MCF 10A (cell line): Measurements from ENCODE around the gene DCUN1D3. TPM values are rescaled to one million over a fixed set of nuclear protein-coding genes. Genes with fewer than 3 reads are reported as not detected.

ENCODE experiments used
- BruUV-seq: library from RNA; stranded (reverse); fragments of 400-500 nt; replicated peaks from 2 replicates; lab custom pipeline; 2021; lab: Mats Ljungman, UMichigan
- CTCF ChIA-PET: fragments of 300-600 bp; sonication (Branson Sonifier 250); formaldehyde crosslinking; extraction: SDS; loops from one replicate; lab custom pipeline; 2021; ENCODE audit warnings: antibody characterized with exemption, inconsistent platforms; lab: Yijun Ruan, JAX
- POLR2A ChIA-PET: fragments of 300-600, 350-650 bp; sonication (Branson Sonifier 250); formaldehyde crosslinking; extraction: SDS; loops from one replicate; lab custom pipeline; 2020; ENCODE audit warnings: antibody characterized with exemption, inconsistent platforms; lab: Yijun Ruan, JAX
- DNase-seq: peaks from one replicate; pipeline ENCODE4 v3.0.0-alpha.2; 2018; ENCODE audit not compliant: unreplicated experiment
- H3K27ac Mint-ChIP-seq: one replicate; pipeline ENCODE4 v1.8.0; 2022; ENCODE audit warnings: mild to moderate bottlenecking, low read depth, mixed read lengths; ENCODE audit not compliant: unreplicated experiment
- H3K27me3 Mint-ChIP-seq: one replicate; pipeline ENCODE4 v1.8.0; 2022; ENCODE audit warnings: mixed read lengths; ENCODE audit not compliant: insufficient read depth, unreplicated experiment
- H3K36me3 Mint-ChIP-seq: one replicate; pipeline ENCODE4 v1.8.0; 2022; ENCODE audit warnings: mild to moderate bottlenecking, moderate library complexity, mixed read lengths; ENCODE audit not compliant: insufficient read depth, unreplicated experiment
- H3K4me1 Mint-ChIP-seq: one replicate; pipeline ENCODE4 v1.8.0; 2022; ENCODE audit warnings: mixed read lengths; ENCODE audit not compliant: insufficient read depth, unreplicated experiment
- H3K4me3 Mint-ChIP-seq: one replicate; pipeline ENCODE4 v1.8.0; 2022; ENCODE audit warnings: mild to moderate bottlenecking, moderate library complexity, mixed read lengths; ENCODE audit not compliant: unreplicated experiment
- H3K9me3 Mint-ChIP-seq: one replicate; pipeline ENCODE4 v1.8.0; 2022; ENCODE audit warnings: mixed read lengths; ENCODE audit not compliant: unreplicated experiment
- intact Hi-C: fragments of 100-400 bp; cut with micrococcal nuclease; formaldehyde crosslinking; loops from 2 replicates; pipeline ENCODE4 v1.14.1; 2022
- total RNA-seq: library from RNA; stranded (reverse); gene quantifications from 2 replicates; pipeline ENCODE4 v1.2.3, GENCODE V29; 2022
- TF ChIP-seq, protein P1 (sequence below): fragments of 200-600 bp; IDR thresholded peaks from one replicate; pipeline ENCODE4 v1.8.0; 2022; ENCODE audit warnings: antibody characterized with exemption, mild to moderate bottlenecking; ENCODE audit not compliant: unreplicated experiment

Gene DCUN1D3
- total RNA-seq, 1 experiment from 2014 or later = 31.7 TPM

DNA sequence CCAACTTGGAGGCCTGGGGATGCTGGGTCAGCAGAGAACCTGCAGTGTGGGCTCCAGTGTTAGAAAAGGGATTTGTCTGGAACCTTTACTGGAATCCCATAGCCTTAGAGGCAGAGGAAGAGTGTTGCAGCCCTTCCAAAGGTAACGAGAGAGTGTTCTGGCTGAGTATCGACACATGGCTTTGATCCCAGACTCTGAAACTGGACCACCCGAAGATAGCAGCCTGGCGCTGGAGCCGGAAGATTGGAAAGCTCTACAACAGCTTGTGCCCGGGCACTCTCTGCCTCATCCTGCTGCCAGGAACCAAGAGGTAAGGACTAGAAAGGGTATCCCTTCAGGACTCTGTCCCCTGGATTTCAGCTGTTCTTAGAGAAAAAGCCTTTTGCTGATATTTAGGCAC, 54.1 kb downstream of the DCUN1D3 start:
- Mint-ChIP-seq H3K4me3 (no peak overlapping the region), H3K36me3 (peaks cover 38% of the 10 kb centered on the region), H3K27me3 (no peaks in the 10 kb centered on the region), H3K9me3 (no peaks in the 10 kb centered on the region), H3K4me1 (peaks cover 14% of the 10 kb centered on the region), H3K27ac (no peak overlapping the region)
- POLR2A ChIA-PET = interaction anchor here (0.9 kb wide), 1 partner anchor 39 kb away, joined by 3 read pairs; the partner anchor contains the start of genes ERI2 and REXO5
- no TSS peak for BruUV-seq
- TF ChIP-seq, protein P1, sequence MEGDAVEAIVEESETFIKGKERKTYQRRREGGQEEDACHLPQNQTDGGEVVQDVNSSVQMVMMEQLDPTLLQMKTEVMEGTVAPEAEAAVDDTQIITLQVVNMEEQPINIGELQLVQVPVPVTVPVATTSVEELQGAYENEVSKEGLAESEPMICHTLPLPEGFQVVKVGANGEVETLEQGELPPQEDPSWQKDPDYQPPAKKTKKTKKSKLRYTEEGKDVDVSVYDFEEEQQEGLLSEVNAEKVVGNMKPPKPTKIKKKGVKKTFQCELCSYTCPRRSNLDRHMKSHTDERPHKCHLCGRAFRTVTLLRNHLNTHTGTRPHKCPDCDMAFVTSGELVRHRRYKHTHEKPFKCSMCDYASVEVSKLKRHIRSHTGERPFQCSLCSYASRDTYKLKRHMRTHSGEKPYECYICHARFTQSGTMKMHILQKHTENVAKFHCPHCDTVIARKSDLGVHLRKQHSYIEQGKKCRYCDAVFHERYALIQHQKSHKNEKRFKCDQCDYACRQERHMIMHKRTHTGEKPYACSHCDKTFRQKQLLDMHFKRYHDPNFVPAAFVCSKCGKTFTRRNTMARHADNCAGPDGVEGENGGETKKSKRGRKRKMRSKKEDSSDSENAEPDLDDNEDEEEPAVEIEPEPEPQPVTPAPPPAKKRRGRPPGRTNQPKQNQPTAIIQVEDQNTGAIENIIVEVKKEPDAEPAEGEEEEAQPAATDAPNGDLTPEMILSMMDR = no peak
- no peak for DNase-seq
- CTCF ChIA-PET = interaction anchor here (0.6 to 1.1 kb wide), 3 partner anchors 236 to 311 kb away, joined by 3 read pairs; no protein-coding TSS in a partner anchor
- intact Hi-C loops = no loop called here

DNA sequence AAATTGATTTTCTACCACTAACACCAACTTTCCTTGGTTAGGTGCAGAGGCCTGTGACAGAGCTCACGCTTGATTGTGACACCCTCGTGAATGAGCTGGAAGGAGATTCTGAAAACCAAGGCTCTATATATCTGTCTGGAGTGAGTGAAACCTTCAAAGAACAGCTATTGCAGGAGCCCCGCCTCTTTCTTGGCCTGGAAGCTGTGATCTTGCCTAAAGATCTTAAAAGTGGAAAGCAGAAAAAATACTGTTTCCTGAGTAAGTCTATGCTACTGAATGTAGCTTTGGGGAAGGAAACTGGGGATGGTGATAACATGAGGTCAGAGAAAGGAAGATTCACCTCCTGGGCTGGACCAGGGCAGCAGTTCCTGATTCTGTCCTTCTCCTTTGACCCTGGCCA, 55.6 kb downstream of the DCUN1D3 start:
- intact Hi-C loops = no loop called here
- Mint-ChIP-seq H3K36me3 (peaks cover 29% of the 10 kb centered on the region), H3K4me1 (peaks cover 5% of the 10 kb centered on the region), H3K9me3 (no peaks in the 10 kb centered on the region), H3K4me3 (no peak overlapping the region), H3K27ac (peak overlapping the region; percentile 54), H3K27me3 (no peaks in the 10 kb centered on the region)
- TF ChIP-seq, protein P1 = no peak
- BruUV-seq = no TSS peak
- POLR2A ChIA-PET = no interaction called here
- DNase-seq = no peak
- CTCF ChIA-PET = interaction anchor here (0.6 kb wide), 1 partner anchor 135 kb away, joined by 3 read pairs; no protein-coding TSS in a partner anchor

DNA sequence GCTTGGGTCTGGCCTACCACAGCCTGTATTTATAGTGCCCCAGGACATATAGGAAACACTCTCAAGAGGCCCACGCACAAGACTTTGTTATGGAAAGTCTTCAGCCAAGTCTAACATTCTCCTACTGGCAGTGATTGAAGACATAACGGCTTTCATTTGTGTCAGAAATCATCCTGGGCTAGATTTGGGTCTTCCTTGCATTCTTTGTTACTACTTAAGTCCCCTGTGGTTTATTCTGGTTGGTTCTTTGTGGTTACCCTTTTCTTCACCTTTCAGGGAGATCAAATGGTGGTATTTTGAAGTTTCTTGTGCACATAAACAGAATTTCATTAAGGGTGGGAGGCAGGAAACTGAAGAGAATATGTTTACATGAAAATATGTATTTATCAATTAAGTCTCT, 56.1 kb downstream of the DCUN1D3 start:
- Mint-ChIP-seq H3K4me1 (peaks cover under 1% of the 10 kb centered on the region), H3K27me3 (no peaks in the 10 kb centered on the region), H3K4me3 (no peak overlapping the region), H3K36me3 (peaks cover 27% of the 10 kb centered on the region), H3K9me3 (no peaks in the 10 kb centered on the region), H3K27ac (peak overlapping the region; percentile 54)
- ChIA-PET CTCF (interaction anchor here (0.6 kb wide), 1 partner anchor 135 kb away, joined by 3 read pairs; no protein-coding TSS in a partner anchor), POLR2A (interaction anchor here (1.1 kb wide), 1 partner anchor 13 kb away, joined by 3 read pairs; no protein-coding TSS in a partner anchor)
- intact Hi-C loops = no loop called here
- no peak for DNase-seq
- no TSS peak for BruUV-seq
- TF ChIP-seq, protein P1 = no peak

DNA sequence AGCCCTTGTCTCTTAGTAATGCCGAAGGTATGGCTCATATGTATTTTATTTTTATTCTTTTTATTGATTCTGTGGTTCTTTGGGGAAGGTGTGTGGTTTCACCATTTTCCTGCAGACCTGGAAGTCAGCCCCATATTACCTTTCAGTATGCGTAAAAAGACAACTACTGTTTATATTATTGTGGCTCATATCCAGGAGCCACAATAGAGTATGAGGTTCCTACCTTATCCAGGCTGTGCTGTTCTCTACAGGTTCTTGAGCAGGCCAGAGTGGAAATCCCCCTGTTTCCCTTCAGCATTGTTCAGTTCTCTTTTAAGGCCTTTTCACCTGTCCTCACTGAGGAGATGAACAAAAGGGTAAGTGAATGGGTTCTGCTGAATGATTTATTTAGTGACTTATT, 60.7 kb downstream of the DCUN1D3 start:
- POLR2A ChIA-PET = no interaction called here
- BruUV-seq = no TSS peak
- DNase-seq = no peak
- TF ChIP-seq, protein P1 = no peak
- H3K27ac Mint-ChIP-seq = no peak overlapping the region
- H3K4me3 Mint-ChIP-seq = no peak overlapping the region
- H3K27me3 Mint-ChIP-seq = no peaks in the 10 kb centered on the region
- H3K36me3 Mint-ChIP-seq = peaks cover 31% of the 10 kb centered on the region
- CTCF ChIA-PET = no interaction called here
- no peaks in the 10 kb centered on the region for H3K9me3 Mint-ChIP-seq
- no peaks in the 10 kb centered on the region for H3K4me1 Mint-ChIP-seq
- intact Hi-C loops = no loop called here
